ENCODE measurements around the gene KRTAP2-1.
"Not testable (repeated sequence)": the region's sequence is repeated elsewhere in the genome, so short reads cannot be mapped to it uniquely, and the experiment has no call there.

The KRTAP2-1 gene, protein sequence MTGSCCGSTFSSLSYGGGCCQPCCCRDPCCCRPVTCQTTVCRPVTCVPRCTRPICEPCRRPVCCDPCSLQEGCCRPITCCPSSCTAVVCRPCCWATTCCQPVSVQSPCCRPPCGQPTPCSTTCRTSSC

DNA sequence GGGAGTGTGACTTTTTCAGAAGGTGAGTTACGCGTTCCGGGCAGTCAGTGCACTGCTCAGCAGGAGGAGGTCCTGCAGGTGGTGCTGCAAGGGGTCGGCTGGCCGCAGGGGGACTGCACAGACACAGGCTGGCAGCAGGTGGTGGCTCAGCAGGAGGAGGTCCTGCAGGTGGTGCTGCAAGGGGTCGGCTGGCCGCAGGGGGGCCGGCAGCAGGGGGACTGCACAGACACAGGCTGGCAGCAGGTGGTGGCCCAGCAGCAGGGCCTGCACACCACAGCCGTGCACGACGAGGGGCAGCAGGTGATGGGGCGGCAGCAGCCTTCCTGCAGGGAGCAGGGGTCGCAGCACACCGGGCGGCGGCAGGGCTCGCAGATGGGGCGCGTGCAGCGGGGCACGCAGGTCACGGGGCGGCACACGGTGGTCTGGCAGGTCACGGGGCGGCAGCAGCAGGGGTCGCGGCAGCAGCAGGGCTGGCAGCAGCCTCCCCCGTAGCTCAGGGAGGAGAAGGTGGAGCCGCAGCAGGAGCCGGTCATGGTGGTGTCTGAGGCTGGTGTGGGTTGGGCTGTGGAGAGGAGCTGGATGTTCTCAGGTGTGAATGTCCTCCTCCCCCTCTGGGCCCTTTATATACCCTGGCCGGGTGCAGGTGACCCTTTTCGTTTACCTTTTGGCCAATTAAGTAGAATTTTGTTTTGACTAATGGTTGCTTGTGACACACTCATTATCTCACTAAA lies at the start of gene KRTAP2-1:
TSS of gene KRTAP2-1 (minus strand) at position 582 of the 731 bp plus-strand sequence. CDS start at position 533, 49 bp downstream.
- not testable (repeated sequence) for H3K4me3 ChIP-seq (ENCODE audit: low read depth, low read length)

DNA sequence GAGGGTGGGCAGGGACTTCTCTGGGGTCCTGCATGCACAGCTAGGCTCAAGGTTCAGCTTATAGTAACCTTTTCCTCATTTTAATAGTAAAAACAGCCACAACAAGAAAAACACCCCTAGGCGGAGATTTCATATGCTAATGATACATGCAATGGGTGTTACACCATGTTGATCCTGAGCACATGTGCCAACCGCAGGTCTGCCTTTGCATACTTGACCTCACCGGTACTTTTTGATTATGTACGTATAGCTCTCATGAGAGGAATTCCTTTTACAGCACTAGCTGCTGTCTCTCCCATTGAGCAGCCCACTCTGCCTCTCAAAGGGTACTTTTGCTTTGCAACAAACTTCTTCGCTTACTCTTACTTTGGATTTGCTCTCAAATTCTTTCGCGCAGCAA lies 48.9 kb upstream of the KRTAP2-1 start:
- H3K4me3 ChIP-seq (ENCODE audit: low read depth, low read length) = no peak overlapping the region

DNA sequence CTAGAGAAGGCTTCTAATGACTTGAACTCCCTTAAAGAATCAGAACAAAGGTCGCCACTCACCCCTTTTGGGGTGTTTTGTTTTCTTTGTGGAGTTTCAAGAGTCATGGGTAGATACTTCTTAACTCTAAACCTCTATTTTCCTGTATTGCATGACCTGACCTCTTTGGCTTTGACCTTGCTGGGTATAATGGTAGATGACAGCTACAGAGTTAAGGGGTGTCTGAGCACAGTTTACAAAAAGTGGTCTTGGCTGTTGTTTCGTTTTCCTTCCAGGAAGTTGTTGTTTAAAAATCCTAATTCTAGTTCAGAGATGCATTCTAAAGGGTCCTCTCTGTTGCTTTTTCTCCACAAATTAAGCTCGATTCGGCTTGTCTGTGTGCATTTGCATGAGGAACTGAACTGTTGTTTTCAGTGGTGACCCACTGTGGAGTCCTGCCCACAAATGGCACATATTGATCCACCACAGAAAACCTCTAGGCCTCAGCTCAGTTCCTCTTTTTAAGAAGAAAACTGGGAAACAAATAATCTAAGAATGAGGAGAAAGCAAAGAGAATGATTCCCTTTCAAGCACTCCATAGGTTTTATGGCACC lies 41.7 kb upstream of the KRTAP2-1 start:
- H3K4me3 ChIP-seq (ENCODE audit: low read depth, low read length) = not testable (repeated sequence)

DNA sequence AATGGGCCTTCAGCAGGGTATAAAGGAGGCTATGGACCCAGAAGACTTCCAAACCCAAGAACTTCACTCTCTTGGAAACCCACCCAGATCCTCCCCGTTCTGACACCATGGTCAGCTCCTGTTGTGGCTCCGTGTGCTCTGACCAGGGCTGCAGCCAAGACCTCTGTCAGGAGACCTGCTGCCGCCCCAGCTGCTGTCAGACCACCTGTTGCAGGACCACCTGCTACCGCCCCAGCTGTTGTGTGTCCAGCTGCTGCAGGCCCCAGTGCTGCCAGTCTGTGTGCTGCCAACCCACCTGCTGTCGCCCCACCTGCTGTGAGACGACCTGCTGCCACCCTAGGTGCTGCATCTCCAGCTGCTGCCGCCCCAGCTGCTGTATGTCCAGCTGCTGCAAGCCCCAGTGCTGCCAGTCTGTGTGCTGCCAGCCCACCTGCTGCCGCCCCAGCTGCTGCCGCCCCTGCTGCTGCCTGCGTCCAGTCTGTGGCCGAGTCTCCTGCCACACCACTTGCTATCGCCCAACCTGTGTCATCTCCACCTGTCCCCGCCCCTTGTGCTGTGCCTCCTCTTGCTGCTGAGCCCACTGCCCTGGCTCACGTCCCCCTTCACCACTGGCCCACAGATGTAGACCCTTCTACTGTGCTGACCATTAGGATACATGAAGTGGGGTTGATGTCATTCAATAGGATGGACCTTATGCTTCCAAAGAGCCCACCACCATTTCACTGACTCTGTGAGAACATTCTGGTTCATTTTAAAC lies 37.2 kb upstream of the KRTAP2-1 start, which contains the start of gene KRTAP4-7:
TSS of gene KRTAP4-7 (plus strand) at position 51 of the 757 bp plus-strand sequence. CDS start at position 108, 57 bp downstream.
- not testable (repeated sequence) for H3K4me3 ChIP-seq (ENCODE audit: low read depth, low read length)

DNA sequence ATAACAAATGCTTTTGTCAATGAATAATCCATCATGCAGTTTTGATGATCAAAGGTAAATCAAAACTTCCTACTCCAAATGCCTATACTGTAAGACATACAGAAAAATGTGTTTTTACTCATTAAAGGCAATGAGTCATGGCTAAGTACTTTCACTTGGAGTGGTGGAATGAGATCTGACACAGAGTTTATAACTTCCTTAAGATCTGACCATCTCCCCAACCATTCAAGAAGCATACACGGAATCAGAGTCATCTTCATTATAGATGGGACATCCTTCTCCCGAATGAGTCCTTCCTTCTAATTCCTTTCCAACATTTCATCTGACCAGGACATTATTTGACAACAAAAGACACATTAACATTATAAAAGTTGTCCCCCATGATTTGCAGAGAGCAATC lies 36.3 kb upstream of the KRTAP2-1 start:
- H3K4me3 ChIP-seq (ENCODE audit: low read depth, low read length) = not testable (repeated sequence)

DNA sequence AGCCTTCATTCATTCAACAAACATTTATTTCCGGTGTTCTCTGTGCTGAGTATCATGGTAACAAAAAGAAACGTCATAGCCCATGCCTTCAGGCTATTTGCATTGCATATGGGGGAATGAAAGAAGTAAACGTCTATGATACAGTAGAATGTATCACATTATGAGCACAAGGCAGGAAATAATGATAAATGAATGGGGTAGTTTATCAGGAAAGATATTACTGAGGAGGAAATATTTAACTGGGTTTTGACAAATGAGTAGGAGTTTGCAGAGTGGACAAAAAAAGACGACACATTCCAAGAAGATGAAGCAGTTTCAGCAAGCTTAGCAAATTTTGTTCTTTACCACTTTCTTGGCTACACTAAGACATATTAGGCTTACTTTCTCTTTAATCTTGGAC lies 35.5 kb upstream of the KRTAP2-1 start:
- H3K4me3 ChIP-seq (ENCODE audit: low read depth, low read length) = no peak overlapping the region

DNA sequence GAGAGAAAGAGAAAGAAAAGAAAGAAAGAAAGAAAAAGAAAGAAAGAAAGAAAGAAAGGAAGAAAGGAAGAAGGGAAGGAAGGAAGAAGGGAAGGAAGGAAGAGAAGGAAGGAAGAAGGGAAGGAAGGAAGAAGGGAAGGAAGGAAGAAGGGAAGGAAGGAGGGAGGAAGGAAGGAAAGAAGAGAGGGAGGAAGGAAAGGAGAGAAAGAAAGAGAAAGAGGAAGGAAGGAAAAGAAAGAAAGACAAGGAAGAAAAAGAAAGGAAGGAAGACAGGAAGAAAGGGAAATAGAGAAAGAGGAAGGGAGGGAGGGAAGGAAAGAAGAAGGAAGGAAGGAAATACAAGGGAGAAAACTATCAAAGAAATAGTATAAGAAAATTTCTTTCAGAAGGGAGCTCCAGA lies 29.7 kb upstream of the KRTAP2-1 start:
- H3K4me3 ChIP-seq (ENCODE audit: low read depth, low read length) = no peak overlapping the region

DNA sequence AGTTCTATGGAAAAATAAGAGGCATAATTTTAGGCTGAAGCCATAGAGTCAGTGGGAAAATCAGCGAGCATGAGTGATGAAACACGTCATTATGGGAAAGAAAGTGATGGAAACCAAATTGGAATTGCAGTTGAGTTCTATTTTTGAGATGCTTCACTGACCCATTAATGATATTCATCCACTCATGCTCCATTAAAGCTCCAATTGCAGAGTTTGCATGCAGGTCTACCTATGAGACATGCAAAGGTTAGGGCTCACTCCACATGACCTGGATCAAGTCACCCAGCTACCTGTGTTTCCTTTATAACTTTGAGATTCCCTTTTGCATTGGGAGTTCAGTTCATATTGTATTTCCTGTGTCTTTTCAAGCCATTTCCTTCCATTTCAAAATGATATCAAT lies 26.6 kb upstream of the KRTAP2-1 start:
- no peak overlapping the region for H3K4me3 ChIP-seq (ENCODE audit: low read depth, low read length)

DNA sequence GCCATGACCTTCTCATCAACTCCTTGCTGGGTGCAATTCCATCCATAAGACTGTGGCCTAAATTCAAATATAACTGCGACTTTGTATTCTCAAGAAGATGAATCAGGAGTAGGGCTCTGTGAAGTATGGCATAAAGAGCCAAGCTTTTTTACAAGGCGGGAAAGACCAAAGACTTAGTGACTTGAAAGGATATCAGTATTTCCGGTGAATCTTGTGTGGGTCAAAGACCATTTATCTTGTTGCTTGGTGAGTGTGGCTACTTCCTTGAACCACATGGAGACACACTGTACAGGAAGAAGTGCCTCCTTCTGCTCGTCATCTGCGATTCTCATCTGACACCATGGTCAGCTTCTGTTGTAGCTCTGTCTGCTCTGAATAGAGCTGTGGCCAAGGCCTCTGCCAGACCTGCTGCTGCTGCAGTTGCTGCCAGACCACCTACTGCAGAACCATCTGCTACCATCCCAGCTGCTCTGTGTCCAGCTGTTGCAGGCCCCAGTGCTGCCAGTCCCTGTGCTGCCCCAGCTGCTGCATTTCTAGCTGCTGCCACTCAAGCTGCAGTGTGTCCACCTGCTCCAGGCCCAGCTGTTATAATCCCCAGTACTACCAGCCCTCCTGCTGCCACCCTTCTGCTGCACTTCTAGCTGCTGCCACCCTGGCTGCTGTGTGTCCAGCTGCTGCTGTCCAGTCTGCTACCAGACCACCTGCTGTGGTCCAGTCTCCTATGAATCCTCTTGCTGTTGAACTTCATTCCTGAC lies 24.7 kb upstream of the KRTAP2-1 start:
- H3K4me3 ChIP-seq (ENCODE audit: low read depth, low read length) = no peak overlapping the region

DNA sequence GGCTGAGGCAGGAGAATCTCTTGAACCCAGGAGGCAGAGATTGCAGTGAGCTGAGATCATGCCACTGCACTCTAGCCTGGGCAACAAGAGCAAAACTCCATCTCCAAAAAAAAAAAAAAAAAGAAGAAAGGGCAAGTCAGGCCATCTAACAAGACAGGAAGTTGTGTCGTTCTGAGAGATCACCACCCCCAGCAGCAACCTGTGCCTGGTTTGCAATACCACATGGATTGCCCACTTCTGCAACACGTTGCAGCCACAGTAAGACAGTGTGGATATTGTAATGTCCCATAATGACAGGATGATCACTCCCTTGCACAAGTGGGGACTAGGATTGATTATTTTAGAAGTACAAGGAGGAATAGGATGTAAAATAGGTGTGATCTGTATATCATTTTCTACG lies 21.9 kb upstream of the KRTAP2-1 start:
- no peak overlapping the region for H3K4me3 ChIP-seq (ENCODE audit: low read depth, low read length)

DNA sequence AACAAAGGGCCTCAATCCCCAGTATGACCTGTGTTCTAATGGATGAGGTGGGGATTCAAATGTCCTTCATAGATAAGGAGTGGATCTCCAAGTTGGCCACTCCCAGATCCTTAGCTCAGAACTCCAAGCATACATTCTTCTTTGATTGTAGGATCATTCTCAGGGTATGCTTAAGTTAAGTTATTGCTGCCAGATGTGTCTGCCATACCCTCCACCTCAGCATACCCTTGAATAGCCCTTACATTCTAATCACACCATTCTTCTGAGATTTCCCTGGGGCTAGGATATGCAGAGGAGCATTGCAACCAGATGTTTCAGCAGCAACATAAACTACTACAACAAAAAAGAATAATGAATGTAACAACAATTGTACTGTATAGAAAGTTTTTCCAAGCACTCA lies 20.2 kb upstream of the KRTAP2-1 start:
- no peak overlapping the region for H3K4me3 ChIP-seq (ENCODE audit: low read depth, low read length)

DNA sequence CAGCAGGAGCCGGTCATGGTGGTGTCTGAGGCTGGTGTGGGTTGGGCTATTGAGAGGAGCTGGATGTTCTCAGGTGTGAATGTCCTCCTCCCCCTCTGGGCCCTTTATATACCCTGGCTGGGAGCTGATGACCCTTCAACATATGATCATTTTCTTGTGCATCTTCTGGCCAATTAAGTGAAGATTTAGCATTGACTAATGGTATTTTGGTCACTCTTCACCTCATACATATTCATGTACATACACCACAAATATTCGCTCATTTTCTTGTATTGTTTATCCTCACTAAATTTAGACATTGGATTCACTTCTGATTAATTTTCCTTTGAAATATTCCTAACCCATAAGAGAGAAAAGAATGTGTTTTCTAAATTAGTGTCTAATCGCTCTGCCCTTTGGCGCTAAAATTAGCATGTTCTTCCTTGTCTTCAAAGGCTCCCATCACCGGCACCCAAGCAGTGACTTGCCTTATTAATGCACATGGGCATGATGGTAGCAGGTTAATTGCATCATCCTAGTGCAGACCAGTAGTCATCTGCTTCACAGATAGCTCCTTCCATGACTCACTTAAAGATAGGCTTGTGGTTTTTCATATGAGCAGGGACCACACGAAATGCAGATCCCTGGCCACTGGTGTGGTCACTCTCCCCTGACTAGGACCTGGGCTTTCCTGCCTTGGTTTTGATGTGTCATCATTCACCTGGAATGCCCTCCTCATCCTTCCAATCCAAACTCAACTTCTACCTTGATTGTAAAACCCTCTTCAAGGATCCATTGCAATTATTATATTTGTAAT lies 18.9 kb upstream of the KRTAP2-1 start, which contains the start of gene KRTAP2-4:
TSS of gene KRTAP2-4 (minus strand) at position 51 of the 796 bp plus-strand sequence. CDS start at position 17, 34 bp downstream.
- no peak within 1 kb of the TSS for H3K4me3 ChIP-seq (ENCODE audit: low read depth, low read length)

DNA sequence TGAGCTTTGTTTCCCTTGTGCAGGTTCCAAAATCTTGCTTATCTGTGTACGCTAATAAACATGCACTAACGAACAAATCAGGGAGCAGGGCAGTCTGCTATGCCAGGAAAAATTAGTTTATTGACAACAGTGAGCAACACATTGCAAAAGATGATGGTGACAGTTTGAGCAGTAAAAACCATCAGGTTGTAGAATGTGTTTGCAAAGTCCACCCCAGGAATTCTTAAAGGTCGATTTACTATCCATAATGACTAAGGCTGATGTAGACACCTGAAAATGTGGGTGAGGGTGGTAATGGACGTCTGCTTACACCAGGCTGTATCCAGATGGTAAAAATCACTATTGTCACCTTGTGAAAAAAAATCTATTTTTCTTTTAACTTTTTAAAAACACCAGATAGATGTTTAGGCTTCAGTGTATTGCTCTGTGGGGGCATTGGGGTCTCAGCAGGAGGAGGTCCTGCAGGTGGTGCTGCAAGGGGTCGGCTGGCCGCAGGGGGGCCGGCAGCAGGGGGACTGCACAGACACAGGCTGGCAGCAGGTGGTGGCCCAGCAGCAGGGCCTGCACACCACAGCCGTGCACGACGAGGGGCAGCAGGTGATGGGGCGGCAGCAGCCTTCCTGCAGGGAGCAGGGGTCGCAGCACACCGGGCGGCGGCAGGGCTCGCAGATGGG lies 18.0 kb upstream of the KRTAP2-1 start:
- H3K4me3 ChIP-seq (ENCODE audit: low read depth, low read length) = not testable (repeated sequence)

DNA sequence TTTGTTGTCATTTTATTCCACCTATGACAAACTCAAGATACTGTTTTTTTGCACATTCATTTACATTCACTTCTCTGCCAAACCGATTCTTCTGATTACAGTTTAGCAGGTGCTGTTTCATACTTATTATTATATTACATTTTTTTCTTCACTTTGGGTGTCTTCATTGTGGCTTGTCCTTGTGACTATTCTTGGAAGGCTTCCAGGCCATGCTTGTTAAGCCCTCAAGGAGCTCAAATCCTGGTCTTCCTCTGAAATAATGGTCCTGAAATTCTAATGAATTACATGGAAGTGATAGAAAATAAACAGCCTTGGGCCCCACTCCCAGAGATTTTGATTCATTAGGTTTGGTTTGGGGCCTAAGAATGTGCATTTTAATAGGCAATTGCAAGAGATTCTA lies 17.2 kb upstream of the KRTAP2-1 start:
- H3K4me3 ChIP-seq (ENCODE audit: low read depth, low read length) = no peak overlapping the region

DNA sequence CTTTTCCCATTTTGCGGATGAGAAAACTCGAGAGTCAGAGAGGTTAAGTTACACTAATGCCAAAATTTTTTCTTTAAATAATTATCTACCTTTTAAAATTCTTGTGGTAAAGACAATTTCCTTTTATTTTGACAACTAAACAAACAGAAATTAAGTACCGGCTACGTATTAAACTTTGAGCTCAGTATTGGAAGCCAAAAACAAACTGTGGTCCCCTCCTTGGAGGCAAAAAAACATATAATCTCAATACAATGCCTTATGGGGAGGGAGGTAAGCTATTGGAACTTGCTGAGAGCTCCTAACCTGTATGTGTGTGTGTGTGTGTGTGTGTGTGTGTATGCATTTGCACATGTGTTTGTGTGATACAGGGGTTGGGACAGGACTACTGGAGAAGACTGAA lies 16.3 kb upstream of the KRTAP2-1 start:
- H3K4me3 ChIP-seq (ENCODE audit: low read depth, low read length) = no peak overlapping the region

DNA sequence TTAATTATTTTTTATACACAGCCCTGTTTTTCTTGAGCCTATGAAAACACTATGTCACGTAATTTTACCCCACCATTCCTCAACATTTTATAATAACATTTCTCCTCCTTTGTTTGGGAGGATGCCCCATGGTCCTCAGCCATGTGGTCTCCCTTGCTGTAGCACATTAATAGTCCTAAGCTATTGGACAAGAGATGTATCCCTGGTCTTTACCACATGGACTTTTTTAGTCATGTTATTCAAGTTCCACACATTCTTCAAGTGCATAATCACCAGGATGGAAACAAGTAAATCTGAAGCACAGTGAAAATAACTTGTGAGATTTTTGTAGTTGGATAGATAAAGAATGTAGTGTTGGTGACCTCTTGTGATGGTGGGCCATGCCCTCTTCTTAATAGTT lies 14.8 kb upstream of the KRTAP2-1 start:
- no peak overlapping the region for H3K4me3 ChIP-seq (ENCODE audit: low read depth, low read length)

DNA sequence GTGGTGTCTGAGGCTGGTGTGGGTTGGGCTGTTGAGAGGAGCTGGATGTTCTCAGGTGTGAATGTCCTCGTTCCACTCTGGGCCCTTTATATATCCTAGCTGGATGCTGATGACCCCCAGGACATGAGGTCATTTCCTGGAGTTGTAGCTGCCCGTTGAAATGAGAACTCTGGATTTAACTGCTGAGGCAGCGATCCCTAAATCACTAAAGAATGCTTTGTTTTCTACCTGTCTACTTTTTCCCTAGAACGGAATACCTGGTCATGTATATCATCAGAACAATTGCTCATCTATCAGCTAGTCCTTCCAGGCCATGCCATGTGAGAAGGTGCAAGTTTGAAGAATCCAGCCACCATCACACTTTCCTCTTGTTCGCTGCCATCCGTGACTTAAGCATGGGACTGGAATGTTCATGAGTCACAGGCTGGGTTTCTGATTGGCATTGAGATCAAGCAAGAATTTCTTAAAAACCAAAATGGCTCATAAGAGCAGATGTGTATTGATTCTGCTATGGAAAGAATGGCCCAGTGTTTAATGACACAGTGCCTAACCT lies 13.0 kb upstream of the KRTAP2-1 start, which contains the start of gene KRTAP2-3:
TSS of gene KRTAP2-3 (minus strand) at position 63 of the 553 bp plus-strand sequence. CDS start 64 bp downstream, outside the sequence.
- H3K4me3 ChIP-seq (ENCODE audit: low read depth, low read length) = no peak within 1 kb of the TSS

DNA sequence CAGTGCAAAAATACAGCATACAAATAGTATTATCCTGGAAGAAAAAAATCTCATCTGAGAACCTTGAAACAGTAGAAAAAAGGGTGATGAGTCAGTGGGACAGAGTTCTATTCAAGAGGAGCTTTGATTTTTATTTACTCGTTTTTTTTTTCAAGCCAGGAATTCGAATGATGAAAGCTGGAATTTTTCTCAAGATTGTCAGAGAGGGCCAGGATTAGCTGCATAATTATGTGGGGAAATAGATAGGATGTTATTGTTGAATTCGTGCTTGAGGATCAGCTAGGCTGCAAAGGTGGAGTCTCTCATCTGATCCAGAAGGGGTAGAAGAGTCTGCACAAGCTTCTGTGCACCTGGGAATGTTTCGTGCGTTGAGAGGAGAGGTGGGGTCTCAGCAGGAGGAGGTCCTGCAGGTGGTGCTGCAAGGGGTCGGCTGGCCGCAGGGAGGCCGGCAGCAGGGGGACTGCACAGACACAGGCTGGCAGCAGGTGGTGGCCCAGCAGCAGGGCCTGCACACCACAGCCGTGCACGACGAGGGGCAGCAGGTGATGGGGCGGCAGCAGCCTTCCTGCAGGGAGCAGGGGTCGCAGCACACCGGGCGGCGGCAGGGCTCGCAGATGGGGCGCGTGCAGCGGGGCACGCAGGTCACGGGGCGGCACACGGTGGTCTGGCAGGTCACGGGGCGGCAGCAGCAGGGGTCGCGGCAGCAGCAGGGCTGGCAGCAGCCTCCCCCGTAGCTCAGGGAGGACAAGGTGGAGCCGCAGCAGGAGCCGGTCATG lies 12.3 kb upstream of the KRTAP2-1 start:
- not testable (repeated sequence) for H3K4me3 ChIP-seq (ENCODE audit: low read depth, low read length)

Measured in iPS-11a (cell line).